Left lung (tissue), 10 donors: ENCODE measurements around the gene SLCO3A1. TPM values are rescaled to one million over a fixed set of nuclear protein-coding genes. Genes with fewer than 3 reads are reported as not detected.

Source experiments
- ATAC-seq: fragments of 200-7000 bp; cut with Tn5 transposase; one replicate; pipeline ENCODE4 v1.9.1; 2020; ENCODE audit warnings: moderate library complexity
- DNase-seq, 4 donors: peaks; one replicate each; pipeline ENCODE4 v3.0.0-alpha.2; 2013 to 2020
- H3K27ac ChIP-seq, 2 donors: fragments of 200-600 bp; sonication (generic) in 1 of 2; one replicate each; pipeline versions ENCODE4 v1.5.0 to v1.8.0; 2020 to 2021
- H3K27me3 ChIP-seq, 2 donors: fragments of 200-600 bp; sonication (generic) in 1 of 2; one replicate each; pipeline versions ENCODE4 v1.5.0 to v1.8.0; 2020 to 2021
- H3K36me3 ChIP-seq, 2 donors: fragments of 200-600 bp; sonication (generic) in 1 of 2; one replicate each; pipeline versions ENCODE4 v1.5.0 to v1.8.0; 2020 to 2021
- H3K4me1 ChIP-seq, 2 donors: fragments of 200-600 bp; one replicate each; pipeline ENCODE4 v1.8.0; 2021
- H3K4me3 ChIP-seq, 2 donors: fragments of 200-600 bp; sonication (generic) in 1 of 2; one replicate each; pipeline versions ENCODE4 v1.5.0 to v1.8.0; 2020 to 2021; ENCODE audit warnings: mild to moderate bottlenecking in 1 of 2
- H3K9me3 ChIP-seq, 2 donors: fragments of 200-600 bp; sonication (generic) in 1 of 2; one replicate each; pipeline versions ENCODE4 v1.5.0 to v1.8.0; 2020 to 2021
- intact Hi-C, 2 donors: fragments of 100-400 bp; cut with DNase I; formaldehyde crosslinking; loops; one replicate each; pipeline versions ENCODE4 v1.11.2 to v1.14.2; 2022
- polyA plus RNA-seq, 6 donors: library from polyadenylated mRNA; unstranded; fragments of 120-200 nt; gene quantifications; one replicate each; pipeline ENCODE4 v1.2.1, GENCODE V29; 2013; ENCODE audit not compliant: insufficient read length in 6 of 6
- total RNA-seq, 2 donors: library from RNA; stranded (reverse); fragmentation: NEBNext Ultra II Directional; extraction: Animal tissue kit (Norgen Biotek cat#: 25700); gene quantifications; one replicate each; pipeline ENCODE4 v1.2.1, GENCODE V29; 2021
- TF ChIP-seq, protein P1 (sequence below), 2 donors: fragments of 200-600 bp; sonication (generic) in 1 of 2; IDR thresholded peaks; one replicate each; pipeline versions ENCODE4 v1.5.0 to v1.8.0; 2021; ENCODE audit warnings: antibody characterized with exemption in 2 of 2
- donor health status: DM: no; HTN: yes; CAD: no.
- donor health status: DM: no; HTN: no; CAD: no.

The SLCO3A1 gene
- total and polyA plus RNA-seq, 8 donors, result 7.7 to 49.0 (median 11.9) TPM

DNA sequence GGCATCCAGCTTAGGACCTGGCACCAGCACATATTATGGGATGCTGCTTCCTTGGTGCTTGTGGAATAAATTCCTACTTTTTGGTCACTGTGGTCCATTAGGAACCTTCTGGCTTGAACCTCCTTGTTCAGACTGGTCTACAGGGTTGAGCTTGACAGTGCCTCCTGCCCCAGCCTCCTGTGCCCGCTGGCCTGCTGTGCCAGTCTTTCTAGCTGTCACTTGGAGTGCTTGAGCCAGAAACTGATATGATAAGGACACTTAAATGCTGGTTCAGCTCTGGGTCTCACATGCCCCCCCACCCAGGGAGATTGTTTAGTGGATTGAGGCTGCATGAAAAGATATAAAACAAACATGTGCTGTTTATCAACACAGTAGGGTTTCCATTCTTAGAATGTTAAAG, 147.8 kb downstream of the SLCO3A1 start:
- Histone ChIP-seq H3K4me1 (no peaks in the 10 kb centered on the region), H3K9me3 (no peaks in the 10 kb centered on the region), H3K36me3 (no peaks in the 10 kb centered on the region), H3K27me3 (no peaks in the 10 kb centered on the region), H3K27ac (no peak overlapping the region), H3K4me3 (no peak overlapping the region)
- ATAC-seq, result peak; percentile 76
- DNase-seq, result no peak
- TF ChIP-seq, protein P1, sequence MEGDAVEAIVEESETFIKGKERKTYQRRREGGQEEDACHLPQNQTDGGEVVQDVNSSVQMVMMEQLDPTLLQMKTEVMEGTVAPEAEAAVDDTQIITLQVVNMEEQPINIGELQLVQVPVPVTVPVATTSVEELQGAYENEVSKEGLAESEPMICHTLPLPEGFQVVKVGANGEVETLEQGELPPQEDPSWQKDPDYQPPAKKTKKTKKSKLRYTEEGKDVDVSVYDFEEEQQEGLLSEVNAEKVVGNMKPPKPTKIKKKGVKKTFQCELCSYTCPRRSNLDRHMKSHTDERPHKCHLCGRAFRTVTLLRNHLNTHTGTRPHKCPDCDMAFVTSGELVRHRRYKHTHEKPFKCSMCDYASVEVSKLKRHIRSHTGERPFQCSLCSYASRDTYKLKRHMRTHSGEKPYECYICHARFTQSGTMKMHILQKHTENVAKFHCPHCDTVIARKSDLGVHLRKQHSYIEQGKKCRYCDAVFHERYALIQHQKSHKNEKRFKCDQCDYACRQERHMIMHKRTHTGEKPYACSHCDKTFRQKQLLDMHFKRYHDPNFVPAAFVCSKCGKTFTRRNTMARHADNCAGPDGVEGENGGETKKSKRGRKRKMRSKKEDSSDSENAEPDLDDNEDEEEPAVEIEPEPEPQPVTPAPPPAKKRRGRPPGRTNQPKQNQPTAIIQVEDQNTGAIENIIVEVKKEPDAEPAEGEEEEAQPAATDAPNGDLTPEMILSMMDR (IDR thresholded peaks at IDR 0.05), result no peak
- intact Hi-C loops, result no loop called here

DNA sequence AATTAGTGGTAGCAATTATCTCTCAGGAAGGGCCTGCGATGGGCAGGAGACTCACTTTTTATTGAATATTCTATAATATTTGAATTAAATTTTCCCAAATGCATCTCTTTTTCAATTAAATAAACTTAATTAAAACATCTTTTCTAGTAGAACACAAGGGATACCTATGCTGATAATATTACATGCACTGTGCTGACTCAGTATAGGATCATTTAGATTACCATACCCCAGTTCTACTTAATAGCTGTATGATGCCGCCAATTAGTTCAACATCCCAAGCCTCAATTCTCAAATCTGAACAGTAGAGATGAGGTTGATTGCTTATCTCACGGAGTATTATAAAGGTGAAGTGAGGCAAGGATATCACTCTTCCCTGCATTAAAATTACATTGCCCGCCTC, 149.2 kb downstream of the SLCO3A1 start:
- no peak overlapping the region for H3K27ac ChIP-seq
- ATAC-seq (no peak), DNase-seq (no peak)
- H3K4me1 ChIP-seq, result no peaks in the 10 kb centered on the region
- no peaks in the 10 kb centered on the region for H3K36me3 ChIP-seq
- intact Hi-C loops, result no loop called here
- TF ChIP-seq, protein P1 (IDR thresholded peaks at IDR 0.05), result no peak
- no peaks in the 10 kb centered on the region for H3K9me3 ChIP-seq
- H3K4me3 ChIP-seq, result no peak overlapping the region
- H3K27me3 ChIP-seq, result no peaks in the 10 kb centered on the region

DNA sequence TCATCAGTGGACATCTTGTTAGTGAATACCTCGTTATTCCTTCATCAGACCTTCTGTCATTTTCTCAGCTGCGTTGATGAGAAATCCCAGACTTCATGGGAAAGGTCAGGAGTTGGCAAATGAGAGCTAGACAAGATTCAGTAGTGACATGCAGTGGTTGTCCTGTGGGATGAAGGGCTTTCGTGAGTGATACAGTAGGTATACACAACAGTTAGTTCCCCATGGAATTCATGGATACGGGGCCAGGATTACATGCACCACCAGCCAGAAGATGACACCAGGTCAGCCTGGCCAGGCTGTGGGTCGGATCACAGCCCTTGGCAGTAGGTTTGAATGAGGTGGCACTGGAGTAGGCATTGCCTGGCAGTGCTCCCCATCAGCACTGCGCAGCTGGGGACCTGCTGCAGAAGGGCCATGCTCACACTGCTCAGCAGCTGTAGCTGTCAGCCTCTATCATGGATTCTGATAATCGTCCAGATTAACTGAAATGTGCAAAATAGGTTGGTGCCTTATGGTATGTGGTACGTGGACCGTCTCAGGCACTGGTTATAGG, 150.1 kb downstream of the SLCO3A1 start:
- ATAC-seq, result no peak

GRCh38 chr15:92005154-92005553, 151.6 kb downstream of the SLCO3A1 start:
- H3K9me3 ChIP-seq, result no peaks in the 10 kb centered on the region
- no peaks in the 10 kb centered on the region for H3K36me3 ChIP-seq
- TF ChIP-seq, protein P1 (IDR thresholded peaks at IDR 0.05), result no peak
- ATAC-seq (no peak), DNase-seq (no peak)
- no peak overlapping the region for H3K27ac ChIP-seq
- intact Hi-C loops, result no loop called here
- no peaks in the 10 kb centered on the region for H3K27me3 ChIP-seq
- no peak overlapping the region for H3K4me3 ChIP-seq
- H3K4me1 ChIP-seq, result peaks cover 0 to 8% of the 10 kb centered on the region in 2 donors

More for the DNA sequence above, 150.1 kb downstream of the SLCO3A1 start:
- intact Hi-C loops, result no loop called here
- Histone ChIP-seq H3K4me3 (no peak overlapping the region), H3K4me1 (peaks cover 0 to 3% of the 10 kb centered on the region in 2 donors), H3K27ac (no peak overlapping the region), H3K9me3 (no peaks in the 10 kb centered on the region), H3K27me3 (no peaks in the 10 kb centered on the region), H3K36me3 (no peaks in the 10 kb centered on the region)
- TF ChIP-seq, protein P1 (IDR thresholded peaks at IDR 0.05), result no peak
- no peak for DNase-seq

GRCh38 chr15:92006186-92007028, 152.9 kb downstream of the SLCO3A1 start:
- ATAC-seq (no peak), DNase-seq (no peak)
- Histone ChIP-seq H3K4me1 (peaks cover 0 to 10% of the 10 kb centered on the region in 2 donors), H3K27ac (no peak overlapping the region), H3K9me3 (no peaks in the 10 kb centered on the region), H3K27me3 (no peaks in the 10 kb centered on the region), H3K4me3 (no peak overlapping the region), H3K36me3 (no peaks in the 10 kb centered on the region)
- intact Hi-C loops, result no loop called here
- TF ChIP-seq, protein P1 (IDR thresholded peaks at IDR 0.05), result no peak
